ENCODE results near the gene MTHFS.
"Not testable (repeated sequence)": the region's sequence is repeated elsewhere in the genome, so short reads cannot be mapped to it uniquely, and the experiment has no call there.

Gene MTHFS

GRCh38 chr15:79896634-79897379 is at the start of gene MTHFS:
Gene MTHFS, minus strand, starts transcription at chr15:79897014. Its CDS starts 26 bp downstream, at chr15:79896988.
- no peak for DNase-seq (ENCODE audit: low read depth)

DNA sequence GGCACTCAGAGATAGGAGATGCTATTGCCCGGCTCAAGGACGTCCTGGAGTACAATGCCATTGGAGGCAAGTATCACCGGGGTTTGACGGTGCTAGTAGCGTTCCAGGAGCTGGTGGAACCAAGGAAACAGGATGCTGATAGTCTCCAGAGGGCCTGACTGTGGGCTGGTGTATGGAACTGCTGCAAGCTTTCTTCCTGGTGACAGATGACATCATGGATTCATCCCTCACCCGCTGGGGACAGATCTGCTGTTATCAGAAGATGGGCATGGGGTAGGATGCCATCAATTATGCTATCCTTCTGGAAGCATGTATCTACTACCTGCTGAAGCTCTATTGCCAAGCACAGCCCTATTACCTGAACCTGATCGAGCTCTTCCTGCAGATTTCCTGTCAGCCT is 47.8 kb upstream of the MTHFS start:
- DNase-seq (ENCODE audit: low read depth) = no peak

DNA sequence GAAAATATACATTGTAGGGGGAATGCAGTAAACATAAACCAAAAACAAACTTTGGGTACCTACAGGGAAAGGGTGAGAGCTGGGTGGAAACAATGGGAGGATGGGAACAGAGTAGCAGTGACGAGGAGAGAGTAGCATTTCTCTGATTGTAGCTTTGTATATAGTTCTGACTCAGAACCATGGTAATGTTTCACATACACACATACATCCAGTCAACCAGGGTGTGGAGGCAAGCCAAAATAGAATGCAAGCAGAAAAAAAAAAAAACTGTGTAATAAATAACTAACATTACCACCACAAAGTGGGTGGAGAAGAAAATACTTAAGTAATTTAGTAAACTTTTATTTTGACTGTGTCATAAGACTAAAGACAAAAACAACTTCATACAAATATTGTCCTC is 47.0 kb upstream of the MTHFS start:
- no peak for DNase-seq (ENCODE audit: low read depth)

GRCh38 chr15:79942741-79943481 is 46.1 kb upstream of the MTHFS start:
- no peak for DNase-seq (ENCODE audit: low read depth)

DNA sequence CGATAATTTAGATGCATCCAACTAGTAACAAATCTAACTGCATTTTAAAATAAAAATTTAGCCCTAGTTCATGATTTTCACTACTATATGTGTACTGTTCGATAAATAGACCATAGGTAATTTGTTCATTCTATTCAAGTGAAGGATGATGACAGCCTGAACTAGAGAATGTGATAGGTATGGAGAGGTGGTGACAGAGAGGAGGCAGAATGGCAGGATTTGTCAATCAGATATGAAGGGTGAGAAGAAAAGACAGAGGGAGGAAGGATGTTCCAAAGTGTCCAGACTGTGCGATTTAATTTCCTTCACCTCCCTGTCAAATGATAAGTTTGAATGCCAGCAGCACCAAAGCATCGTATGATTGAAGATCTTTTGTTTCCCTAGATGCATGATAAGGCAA is 42.6 kb upstream of the MTHFS start:
- DNase-seq (ENCODE audit: low read depth) = no peak

GRCh38 chr15:79938143-79938542 is 41.3 kb upstream of the MTHFS start:
- DNase-seq (ENCODE audit: low read depth) = no peak

DNA sequence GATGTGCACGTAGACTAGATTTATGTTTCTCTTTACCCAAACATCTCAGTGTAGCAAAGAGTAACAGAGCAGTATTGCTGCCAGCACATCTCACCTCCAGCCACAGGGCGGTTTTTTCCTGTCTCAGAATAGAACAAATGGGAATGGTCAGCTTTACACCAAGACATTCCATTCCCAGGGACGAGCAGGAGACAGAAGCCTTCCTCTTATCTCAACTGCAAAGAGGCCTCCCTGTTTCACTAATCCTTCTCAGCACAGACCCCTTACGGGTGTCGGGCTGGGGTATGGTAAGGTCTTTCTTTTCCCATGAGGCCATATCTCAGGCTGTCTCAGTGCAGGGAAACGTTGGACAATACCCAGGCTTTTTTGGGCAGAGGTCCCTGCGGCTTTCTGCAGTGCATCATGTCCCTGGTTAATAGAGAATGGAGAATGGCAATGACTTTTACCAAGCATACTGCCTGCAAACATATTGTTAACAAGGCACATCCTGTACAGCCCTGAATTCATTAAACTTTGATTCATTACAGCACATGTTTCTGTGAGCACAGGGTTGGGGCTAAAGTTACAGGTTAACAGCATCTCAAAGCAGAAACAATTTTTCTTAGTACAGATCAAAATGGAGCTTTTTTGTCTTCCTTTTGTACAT is 38.9 kb upstream of the MTHFS start:
- not testable (repeated sequence) for DNase-seq (ENCODE audit: low read depth)

GRCh38 chr15:79933231-79933630 is 36.4 kb upstream of the MTHFS start:
- no peak for DNase-seq (ENCODE audit: low read depth)

- no peak for DNase-seq (ENCODE audit: low read depth)
These were observed 35.6 kb upstream of the MTHFS start for GRCh38 chr15:79932447-79932846.

- DNase-seq (ENCODE audit: low read depth) = no peak
These were observed 33.7 kb upstream of the MTHFS start for GRCh38 chr15:79930516-79930915.

GRCh38 chr15:79929412-79929811 is 32.6 kb upstream of the MTHFS start:
- DNase-seq (ENCODE audit: low read depth) = no peak

GRCh38 chr15:79926116-79926515 is 29.3 kb upstream of the MTHFS start:
- not testable (repeated sequence) for DNase-seq (ENCODE audit: low read depth)

DNA sequence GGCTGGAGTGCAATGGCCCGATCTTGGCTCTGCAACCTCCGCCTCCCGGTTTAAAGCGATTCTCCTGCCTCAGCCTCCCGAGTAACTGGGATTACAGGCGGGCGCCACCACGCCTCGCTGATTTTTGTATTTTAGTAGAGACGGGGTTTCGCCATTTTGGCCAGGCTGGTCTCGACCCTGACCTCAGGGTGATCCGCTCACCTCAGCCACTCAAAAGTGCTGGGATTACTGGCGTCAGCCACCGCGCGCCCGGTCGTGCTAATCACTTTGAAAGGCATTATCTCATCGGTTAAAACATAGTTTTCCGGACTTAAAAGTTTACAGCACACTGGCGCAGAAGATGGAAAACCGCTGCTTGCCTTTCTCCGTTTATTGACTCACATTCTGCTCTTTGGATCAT is 27.6 kb upstream of the MTHFS start:
- no peak for DNase-seq (ENCODE audit: low read depth)

GRCh38 chr15:79923515-79924169 is 26.8 kb upstream of the MTHFS start:
- DNase-seq (ENCODE audit: low read depth) = peak; percentile 79

GRCh38 chr15:79923079-79923514 is 26.3 kb upstream of the MTHFS start:
- DNase-seq (ENCODE audit: low read depth) = no peak

GRCh38 chr15:79922512-79923078 is 25.8 kb upstream of the MTHFS start:
- DNase-seq (ENCODE audit: low read depth) = no peak

GRCh38 chr15:79919749-79920511 is 23.1 kb upstream of the MTHFS start:
- DNase-seq (ENCODE audit: low read depth) = no peak

- no peak for DNase-seq (ENCODE audit: low read depth)
These were observed 22.4 kb upstream of the MTHFS start for GRCh38 chr15:79919090-79919748.

DNA sequence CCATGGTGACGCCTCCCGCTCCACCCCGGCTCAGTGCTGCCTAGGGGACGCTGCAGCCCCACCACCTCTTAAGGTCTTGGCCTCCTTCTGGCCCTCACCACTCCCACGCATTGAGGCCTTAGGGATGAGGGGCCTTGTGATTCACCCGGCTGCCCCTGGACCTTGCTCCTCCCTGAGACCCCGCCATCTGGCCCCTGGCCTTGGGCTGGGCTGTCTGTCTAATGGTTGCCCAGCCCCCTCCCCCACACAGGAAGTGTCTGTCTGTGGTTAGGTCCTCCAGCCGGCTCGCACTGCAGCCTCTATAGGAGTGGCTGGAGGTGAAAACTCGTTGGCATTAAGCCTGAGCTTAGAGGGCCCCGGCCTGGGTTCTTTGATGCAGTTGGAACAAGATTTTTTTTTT is 21.5 kb upstream of the MTHFS start:
- DNase-seq (ENCODE audit: low read depth) = no peak

GRCh38 chr15:79916502-79917132 is 19.8 kb upstream of the MTHFS start:
- DNase-seq (ENCODE audit: low read depth) = no peak

Measured in non-pigmented ciliary epithelial cell (primary cell).